Frontal cortex (tissue), 4 donors: ENCODE data around the gene TUFT1. TPM values are rescaled to one million over a fixed set of nuclear protein-coding genes. Genes with fewer than 3 reads are reported as not detected.

ENCODE experiments used
- DNase-seq, 2 donors: peaks; one replicate each; pipeline ENCODE4 v3.0.0; 2012; ENCODE audit warnings: low spot score in 2 of 2
- FAIRE-seq: peaks from 2 replicates; lab custom pipeline; 2012; peaks lifted over from hg19 to GRCh38; lab: Jason Lieb, UNC
- total RNA-seq: library from RNA; depleted of rRNA; stranded (reverse); fragments of >200 nt; gene quantifications from one replicate; pipeline ENCODE4 v1.2.3, GENCODE V29; 2014
- donor health status: control.
- donor health status: control.
- donor health status: control.

The TUFT1 gene
- total RNA-seq = 9.8 TPM

GRCh38 chr1:151540021-151540981 lies at the start of gene TUFT1:
TUFT1 (plus strand) TSS chr1:151540309; CDS start chr1:151540367, 58 bp downstream.
- peak; percentile 59 to 86 for DNase-seq
- FAIRE-seq = no peak

- FAIRE-seq = no peak
- no peak for DNase-seq
Observed at GRCh38 chr1:151491641-151492040, 48.5 kb upstream of the TUFT1 start.

DNA sequence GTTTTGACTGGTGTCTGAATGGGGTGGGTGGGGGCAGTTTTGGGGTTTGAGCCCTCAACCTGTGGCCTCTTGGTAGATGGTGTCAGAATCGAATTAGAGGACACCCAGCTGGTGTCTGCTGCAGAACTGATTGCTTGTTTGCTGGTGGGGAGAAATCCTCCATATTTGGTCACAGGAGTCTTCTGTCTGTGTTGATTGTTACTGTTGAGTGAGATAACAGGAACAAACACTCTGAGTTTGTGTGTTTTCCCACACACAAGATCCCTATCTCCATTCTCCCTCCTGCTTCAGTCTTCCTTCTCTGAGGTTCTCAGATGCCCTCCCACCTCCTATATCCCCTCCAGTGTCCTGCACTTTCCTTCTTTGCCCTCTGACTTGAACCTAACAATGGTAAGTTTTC lies 48.0 kb upstream of the TUFT1 start:
- no peak for FAIRE-seq
- DNase-seq = no peak

DNA sequence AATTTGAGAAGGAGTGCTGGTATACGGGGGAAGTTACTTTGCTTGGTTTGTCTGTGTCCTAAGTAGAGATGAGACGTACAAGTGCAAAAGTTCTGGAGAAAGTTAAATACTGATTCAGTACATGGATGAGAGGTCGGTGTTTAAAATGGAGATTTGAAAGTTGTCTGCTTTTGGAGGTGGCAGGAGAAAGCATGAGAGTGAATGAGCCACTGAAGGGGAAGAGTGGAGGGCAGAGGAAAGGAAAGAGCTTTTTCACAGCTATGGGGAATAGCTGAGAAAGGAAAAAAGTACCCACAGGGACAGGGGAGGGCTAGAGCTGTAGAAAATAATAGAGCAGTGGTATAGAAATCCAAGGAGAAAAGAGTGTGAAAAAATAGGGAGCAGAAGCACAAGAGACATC lies 47.1 kb upstream of the TUFT1 start:
- DNase-seq (no peak), FAIRE-seq (no peak)

DNA sequence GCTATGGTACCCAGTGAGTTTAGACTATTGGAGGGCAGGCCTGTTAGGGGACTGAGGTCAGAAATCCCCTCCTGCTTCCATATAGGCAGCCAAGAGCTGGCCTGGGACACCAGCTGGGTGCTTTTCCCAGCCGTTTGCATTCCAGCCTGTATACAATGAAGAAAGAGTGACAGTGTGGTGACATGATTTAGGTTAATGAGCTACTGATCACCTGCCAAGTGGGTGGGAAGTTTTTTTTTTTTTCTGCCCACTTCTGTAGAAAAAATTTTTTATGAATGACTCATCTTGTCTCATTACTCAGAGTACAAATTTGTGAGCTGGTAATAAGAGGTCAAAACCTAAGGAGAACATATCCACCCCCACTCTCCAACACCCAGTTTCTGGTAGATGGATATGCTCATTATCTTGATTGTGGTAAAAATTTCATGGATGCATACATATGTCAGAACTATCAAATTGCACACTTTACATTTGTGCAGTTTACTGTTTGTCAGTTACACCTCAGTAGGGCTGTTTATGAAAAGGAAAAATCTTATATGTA lies 45.3 kb upstream of the TUFT1 start:
- no peak for FAIRE-seq
- DNase-seq = no peak

DNA sequence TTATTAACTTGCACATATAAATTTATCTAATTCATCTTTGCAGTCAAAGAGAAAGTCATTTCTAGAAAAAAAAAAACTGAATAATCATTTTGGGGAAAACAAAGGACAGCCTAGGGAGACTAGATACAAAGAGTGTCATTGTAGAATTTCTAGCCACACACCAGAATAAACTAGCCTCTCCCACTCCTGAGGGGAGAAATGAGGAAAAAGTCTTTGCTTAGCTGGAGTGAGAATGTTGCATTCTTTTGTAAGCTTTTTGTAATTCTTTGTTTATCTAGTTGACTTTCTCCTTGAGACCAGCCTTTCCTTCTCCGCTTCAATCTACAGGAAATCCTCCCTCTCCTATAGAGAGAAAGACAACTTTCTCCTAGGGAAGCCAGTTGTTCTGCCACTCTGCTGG lies 44.8 kb upstream of the TUFT1 start:
- FAIRE-seq = peak; percentile 87
- DNase-seq = no peak

GRCh38 chr1:151499365-151499764 lies 40.7 kb upstream of the TUFT1 start:
- DNase-seq (no peak), FAIRE-seq (no peak)

DNA sequence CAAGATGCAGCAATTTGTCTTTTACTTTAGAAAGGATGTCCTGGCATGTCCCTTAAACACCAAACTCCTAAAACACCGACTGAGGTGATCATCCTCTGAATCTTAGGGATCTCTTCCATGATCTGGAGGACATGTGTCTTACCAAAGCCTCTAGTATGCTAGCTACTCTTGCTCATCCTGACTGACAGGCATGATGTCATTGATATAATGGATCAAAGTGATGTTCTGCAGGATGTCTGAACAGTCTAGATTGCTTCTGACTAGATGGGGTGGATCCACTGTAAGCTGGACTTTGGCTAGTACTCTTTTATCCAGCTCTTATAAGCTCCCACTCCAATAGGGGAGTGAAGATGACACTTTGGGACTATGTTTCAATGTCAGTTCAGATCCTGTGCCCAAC lies 40.2 kb upstream of the TUFT1 start:
- FAIRE-seq (no peak), DNase-seq (no peak)

DNA sequence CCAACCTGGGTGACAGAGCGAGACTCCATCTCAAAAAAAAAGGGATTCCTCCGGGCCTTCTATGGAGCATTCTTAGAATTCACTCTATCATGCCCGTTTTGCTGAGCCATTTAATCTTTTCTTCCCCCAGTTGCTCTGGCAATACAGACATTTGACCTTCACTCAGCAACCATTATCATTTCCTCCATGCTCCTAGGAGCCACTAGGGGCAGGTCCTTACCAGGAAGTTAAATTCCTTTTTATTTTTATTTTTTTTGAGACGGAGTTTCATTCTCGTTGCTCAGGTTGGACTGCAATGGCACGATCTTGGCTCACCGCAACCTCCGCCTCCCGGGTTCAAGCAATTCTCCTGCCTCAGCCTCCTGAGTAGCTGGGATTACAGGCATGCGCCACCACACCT lies 38.6 kb upstream of the TUFT1 start:
- FAIRE-seq (no peak), DNase-seq (no peak)

- FAIRE-seq (no peak), DNase-seq (no peak)
Observed at GRCh38 chr1:151502035-151502700, 37.9 kb upstream of the TUFT1 start.

DNA sequence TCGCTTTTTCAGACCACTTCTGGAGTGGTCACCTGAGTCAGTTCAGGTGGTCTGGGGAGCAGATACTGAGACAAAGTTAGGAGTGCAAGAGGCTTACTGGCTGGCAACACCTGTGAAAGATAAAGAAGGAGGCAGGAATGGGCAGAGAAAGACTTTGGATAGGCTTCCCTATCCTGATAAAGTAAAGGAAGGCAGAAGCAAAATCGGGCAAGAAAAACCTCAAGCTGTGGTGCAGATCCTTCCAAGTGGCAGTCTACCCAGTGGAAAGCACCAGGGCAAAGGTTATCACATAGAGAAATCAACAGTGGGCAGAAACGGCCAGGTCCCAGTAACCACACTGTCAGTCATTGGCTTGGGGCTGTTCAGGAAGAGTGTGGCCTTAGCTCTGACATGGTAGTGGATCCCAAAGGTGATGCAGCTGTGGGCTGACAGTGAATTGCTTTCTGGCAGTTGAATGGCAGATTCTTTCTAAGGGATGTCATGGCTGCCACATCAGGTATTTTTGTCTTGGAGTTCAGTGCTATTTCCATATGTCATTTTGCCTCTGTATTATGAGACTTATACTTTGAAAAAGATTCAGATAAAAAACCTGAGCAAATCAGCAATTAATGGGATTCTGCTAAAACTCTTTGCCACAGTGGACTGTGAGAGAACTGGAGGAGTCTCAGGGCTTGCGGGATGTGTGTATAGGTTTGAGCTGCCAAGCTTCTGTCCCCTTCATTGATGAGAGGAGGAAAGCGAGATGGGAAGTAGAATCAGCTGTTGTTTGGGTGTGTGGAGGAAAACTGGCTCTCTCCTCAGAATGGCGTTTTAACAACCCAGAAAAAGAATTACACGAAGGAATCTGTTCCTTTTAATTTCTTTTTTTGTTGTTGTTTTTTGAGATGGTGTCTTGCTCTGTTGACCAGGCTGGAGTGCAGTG lies 37.0 kb upstream of the TUFT1 start:
- no peak for FAIRE-seq

GRCh38 chr1:151504252-151504651 lies 35.9 kb upstream of the TUFT1 start:
- FAIRE-seq (no peak), DNase-seq (no peak)

More for the DNA sequence above, 37.0 kb upstream of the TUFT1 start:
- DNase-seq = no peak

GRCh38 chr1:151504759-151505158 lies 35.4 kb upstream of the TUFT1 start:
- DNase-seq = no peak
- FAIRE-seq = no peak

- no peak for FAIRE-seq
- no peak for DNase-seq
Observed at GRCh38 chr1:151508833-151509232, 31.3 kb upstream of the TUFT1 start.

DNA sequence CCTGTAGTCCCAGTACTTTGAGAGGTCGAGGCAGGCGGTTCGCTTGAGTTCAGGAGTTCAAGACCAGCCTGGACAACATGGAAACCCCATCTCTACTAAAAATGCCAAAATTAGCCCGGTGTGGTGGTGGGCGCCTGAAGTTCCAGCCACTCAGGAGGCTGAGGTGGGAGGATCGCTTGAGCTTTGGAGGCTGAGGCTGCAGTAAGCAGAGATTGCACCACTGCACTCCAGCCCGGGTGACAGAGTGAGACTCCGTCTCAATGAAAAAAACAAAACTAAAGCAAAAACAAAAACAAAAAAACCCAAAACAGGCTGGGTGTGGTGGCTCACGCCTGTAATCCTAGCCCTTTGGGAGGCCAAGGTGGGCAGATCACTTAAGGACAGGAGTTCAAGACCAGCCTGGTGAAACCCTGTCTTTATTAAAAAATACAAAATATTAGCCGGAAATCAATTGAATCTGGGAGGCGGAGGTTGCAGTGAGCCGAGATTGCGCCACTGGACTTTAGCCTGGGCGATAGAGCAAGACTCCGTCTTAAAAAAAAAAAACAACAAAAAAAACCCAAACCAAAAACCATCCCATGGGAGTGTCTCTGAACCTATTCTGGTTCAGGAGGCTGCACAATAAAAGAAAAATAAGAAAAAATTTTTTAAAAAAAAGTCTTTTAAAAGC lies 30.6 kb upstream of the TUFT1 start:
- no peak for FAIRE-seq

DNA sequence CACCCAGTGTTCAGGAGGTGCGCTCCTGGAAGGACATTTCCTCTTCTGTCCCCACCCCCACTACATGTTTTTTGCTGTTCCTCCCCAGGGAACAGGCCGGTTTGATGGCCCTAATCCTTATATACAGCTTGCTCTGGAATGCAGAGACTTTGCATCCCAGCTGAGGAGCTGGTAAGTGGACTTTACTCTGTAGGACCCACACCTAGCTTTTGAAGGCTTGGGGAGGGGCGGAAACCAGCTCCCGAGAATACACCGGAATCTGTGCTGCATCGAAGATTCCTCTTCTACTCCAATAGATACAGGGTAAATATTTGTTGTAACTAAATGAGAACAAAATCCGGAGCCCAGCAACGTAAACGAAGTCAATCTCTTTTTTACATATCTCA lies 30.1 kb upstream of the TUFT1 start:
- FAIRE-seq (no peak), DNase-seq (no peak)

More for the DNA sequence above, 30.6 kb upstream of the TUFT1 start:
- DNase-seq = no peak

DNA sequence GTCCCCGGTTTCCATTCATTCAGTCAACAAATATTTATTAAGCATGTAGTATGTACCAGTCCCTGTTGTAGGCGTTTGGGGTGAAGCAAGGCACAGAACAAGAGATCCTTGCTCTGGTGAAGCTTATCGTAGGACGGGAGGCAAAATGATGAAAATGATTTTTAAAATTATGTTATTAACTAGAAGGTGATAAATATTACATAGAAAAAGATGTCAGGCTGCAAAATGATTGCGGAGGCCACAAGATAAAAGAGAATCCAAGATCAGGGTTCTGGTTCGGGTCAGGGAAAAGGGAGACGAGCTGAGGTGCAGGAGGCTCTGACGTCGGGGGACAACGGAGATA lies 29.5 kb upstream of the TUFT1 start:
- DNase-seq = no peak
- FAIRE-seq = no peak

DNA sequence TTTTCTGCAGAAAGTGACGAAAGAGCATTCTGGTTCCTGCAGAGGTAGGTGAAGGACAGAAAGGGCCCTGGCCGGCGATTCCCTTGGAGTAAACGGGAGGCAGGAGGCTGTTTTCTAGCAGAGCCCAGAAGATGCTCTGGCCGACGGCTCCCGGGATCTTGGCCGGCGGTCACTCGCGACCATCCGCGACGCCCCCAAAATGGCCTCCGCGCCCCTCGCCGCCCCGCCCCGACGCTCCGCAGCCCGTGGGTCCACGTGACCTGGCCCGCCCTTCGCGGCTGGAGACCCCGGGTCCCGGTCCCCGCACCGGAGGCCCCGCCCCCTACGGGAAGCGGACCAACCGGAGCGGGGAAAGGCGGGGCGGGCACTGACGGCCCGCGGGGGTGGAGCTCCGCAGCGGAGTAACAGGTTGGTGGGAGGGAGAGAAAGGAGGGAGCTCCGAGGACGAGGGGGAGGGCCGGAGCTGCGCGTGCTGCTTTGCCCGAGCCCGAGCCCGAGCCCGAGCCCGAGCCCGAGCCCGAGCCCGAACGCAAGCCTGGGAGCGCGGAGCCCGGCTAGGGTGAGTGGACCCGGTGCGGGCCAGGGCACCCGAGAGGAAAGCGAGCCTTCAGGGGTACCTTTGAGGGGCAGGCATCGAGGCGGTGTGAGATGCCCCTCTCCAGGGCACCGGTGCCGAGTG lies 29.0 kb upstream of the TUFT1 start, which contains the start of gene CGN:
TSS of gene CGN (plus strand) at position 431 of the 679 bp plus-strand sequence. CDS start 7,133 bp downstream, outside the sequence.
- no peak for FAIRE-seq

More for the DNA sequence above, 29.0 kb upstream of the TUFT1 start, which contains the start of gene CGN:
- peak; percentile 93 for DNase-seq
